HCT116 (cell line): ENCODE data around the gene PSMA7. TPM values are rescaled to one million over a fixed set of nuclear protein-coding genes. Genes with fewer than 3 reads are reported as not detected.

ENCODE experiments used
- ATAC-seq: fragments of 200-7000 bp; cut with Tn5 transposase; 2 replicates; pipeline ENCODE4 v1.9.1; 2020; ENCODE audit warnings: mild to moderate bottlenecking, moderate library complexity
- BruUV-seq: library from RNA; stranded (reverse); fragments of 400-500 nt; replicated peaks from 2 replicates; lab custom pipeline; 2021; lab: Mats Ljungman, UMichigan
- CTCF ChIA-PET: fragments of 300-600 bp; sonication (Branson Sonifier 250); formaldehyde crosslinking; loops from one replicate; lab custom pipeline; 2021; ENCODE audit warnings: antibody characterized with exemption; lab: Charles Lee
- POLR2A ChIA-PET: fragments of 300-600, 350-600 bp; sonication (Branson Sonifier 250); formaldehyde crosslinking; loops from one replicate; lab custom pipeline; 2021; ENCODE audit warnings: antibody characterized with exemption; lab: Charles Lee
- RAD21 ChIA-PET, 2 experiments: fragments of 300-600 bp; sonication (Branson Sonifier 250); formaldehyde crosslinking; loops; one replicate each; lab custom pipeline; 2023; ENCODE audit warnings: low total read pairs in 2 of 2; ENCODE audit not compliant: uncharacterized antibody in 2 of 2, unreplicated experiment in 2 of 2, low non-redundant PET in 1 of 2; lab: Charles Lee
- DNase-seq: peaks from one replicate; pipeline ENCODE4 v3.0.0-alpha.2; 2010; ENCODE audit warnings: low read depth, low spot score
- H2AFZ ChIP-seq: fragments of 200-600 bp; shearing (Covaris generic), sonication (generic); 2 replicates; pipeline ENCODE4 v1.6.1; 2017; ENCODE audit warnings: low read depth, mixed run types, mixed read lengths, antibody characterized with exemption, low read length; ENCODE audit not compliant: poor library complexity, severe bottlenecking
- H3K27ac ChIP-seq: 2 replicates; pipeline ENCODE4 v1.5.1; 2012; ENCODE audit warnings: low read depth, low read length
- H3K27me3 ChIP-seq: fragments of 200-600 bp; sonication (generic); 2 replicates; pipeline ENCODE4 v1.6.1; 2016; ENCODE audit warnings: mixed run types, low read length, mixed read lengths; ENCODE audit not compliant: insufficient read depth
- H3K36me3 ChIP-seq, 2 experiments: fragments of 200-500 bp in 1 of 2; fragments of 200-600 bp in 1 of 2; sonication (Bioruptor generic) in 1 of 2; sonication (generic) in 1 of 2; 2 replicates each; pipeline versions ENCODE4 v1.5.1 to v1.6.1; 2014 to 2016; ENCODE audit warnings: low read length in 2 of 2, inconsistent platforms in 1 of 2, mixed read lengths in 1 of 2, mixed run types in 1 of 2; ENCODE audit not compliant: insufficient read depth in 2 of 2, control insufficient read depth in 1 of 2
- H3K4me1 ChIP-seq, 2 experiments: fragments of 200-600 bp in 1 of 2; sonication (generic) in 1 of 2; 2 replicates each; pipeline versions ENCODE4 v1.5.1 to v1.6.1; 2012 to 2017; ENCODE audit warnings: low read length in 2 of 2, inconsistent platforms in 1 of 2, mild to moderate bottlenecking in 1 of 2, mixed read lengths in 1 of 2, mixed run types in 1 of 2, moderate library complexity in 1 of 2; ENCODE audit not compliant: insufficient read depth in 2 of 2, control insufficient read depth in 1 of 2
- H3K4me2 ChIP-seq: fragments of 200-600 bp; sonication (generic); 2 replicates; pipeline ENCODE4 v1.6.1; 2017; ENCODE audit warnings: mixed run types, low read length, mixed read lengths
- H3K4me3 ChIP-seq, 2 experiments: fragments of 200-600 bp in 1 of 2; sonication (generic) in 1 of 2; replicated peaks in 1 of 2; 2 replicates each; pipeline ENCODE4 v1.5.1; 2011 to 2016; ENCODE audit warnings: low read length in 2 of 2, control low read depth in 1 of 2, low read depth in 1 of 2, mild to moderate bottlenecking in 1 of 2, mixed read lengths in 1 of 2, mixed run types in 1 of 2
- H3K79me2 ChIP-seq: fragments of 200-600 bp; sonication (generic); 2 replicates; pipeline ENCODE4 v1.6.1; 2017; ENCODE audit warnings: mild to moderate bottlenecking, mixed run types, low read length, moderate library complexity, mixed read lengths; ENCODE audit not compliant: insufficient read depth
- H3K9ac ChIP-seq: fragments of 200-600 bp; sonication (generic); 2 replicates; pipeline ENCODE4 v1.6.1; 2016; ENCODE audit warnings: low read length, mixed read lengths
- H3K9me2 ChIP-seq: fragments of 200-600 bp; sonication (generic), shearing (Covaris generic); 2 replicates; pipeline ENCODE4 v1.6.1; 2017; ENCODE audit warnings: mixed run types, mild to moderate bottlenecking, moderate library complexity; ENCODE audit not compliant: insufficient read depth
- H3K9me3 ChIP-seq, 2 experiments: fragments of 200-500 bp in 1 of 2; fragments of 200-600 bp in 1 of 2; sonication (Bioruptor generic) in 1 of 2; sonication (generic) in 1 of 2; 2 replicates each; pipeline ENCODE4 v1.6.1; 2014 to 2017; ENCODE audit warnings: low read length in 2 of 2, mixed read lengths in 2 of 2, inconsistent platforms in 1 of 2, low read depth in 1 of 2, mild to moderate bottlenecking in 1 of 2, mixed run types in 1 of 2, moderate library complexity in 1 of 2; ENCODE audit not compliant: control insufficient read depth in 1 of 2, insufficient read depth in 1 of 2
- H4K20me1 ChIP-seq: fragments of 200-600 bp; sonication (generic), shearing (Covaris generic); 2 replicates; pipeline ENCODE4 v1.6.1; 2017; ENCODE audit warnings: mixed run types, mild to moderate bottlenecking, moderate library complexity; ENCODE audit not compliant: insufficient read depth
- CBX3 ChIP-seq: IDR thresholded peaks from 2 replicates; pipeline ENCODE4 v1.6.1; 2012; ENCODE audit warnings: low read depth
- CEBPB ChIP-seq: IDR thresholded peaks from 2 replicates; pipeline ENCODE4 v1.6.1; 2012; ENCODE audit warnings: low read depth
- EGR1 ChIP-seq: IDR thresholded peaks from 2 replicates; pipeline ENCODE4 v1.6.1; 2012; ENCODE audit warnings: low read depth
- ELF1 ChIP-seq: IDR thresholded peaks from 2 replicates; pipeline ENCODE4 v1.6.1; 2012; ENCODE audit warnings: low read depth, borderline replicate concordance
- FOSL1 ChIP-seq: IDR thresholded peaks from 2 replicates; pipeline ENCODE4 v1.6.1; 2012; ENCODE audit warnings: low read depth
- JUND ChIP-seq: IDR thresholded peaks from 2 replicates; pipeline ENCODE4 v1.6.1; 2012
- POLR2A ChIP-seq: IDR thresholded peaks from 2 replicates; pipeline ENCODE4 v1.7.0; 2011; ENCODE audit warnings: borderline replicate concordance; ENCODE audit not compliant: insufficient read depth, insufficient read length; ENCODE audit errors: extremely low read depth
- RAD21 ChIP-seq: IDR thresholded peaks from 2 replicates; pipeline ENCODE4 v1.6.1; 2012; ENCODE audit warnings: low read depth, mild to moderate bottlenecking
- SIN3A ChIP-seq: IDR thresholded peaks from 2 replicates; pipeline ENCODE4 v1.6.1; 2012; ENCODE audit warnings: low read depth
- SP1 ChIP-seq: IDR thresholded peaks from 2 replicates; pipeline ENCODE4 v1.6.1; 2012; ENCODE audit warnings: low read depth
- SRF ChIP-seq: IDR thresholded peaks from 2 replicates; pipeline ENCODE4 v1.6.1; 2012; ENCODE audit warnings: low read depth
- intact Hi-C: fragments of 100-400 bp; cut with micrococcal nuclease; formaldehyde crosslinking; loops from 2 replicates; pipeline ENCODE4 v1.10.0; 2022
- total RNA-seq: library from RNA; stranded (reverse); gene quantifications from one replicate; pipeline ENCODE4 v1.2.1, GENCODE V29; 2021; ENCODE audit not compliant: unreplicated experiment
- TF ChIP-seq, protein P1 (sequence below): IDR thresholded peaks from 2 replicates; pipeline ENCODE4 v1.6.1; 2012; ENCODE audit warnings: low read depth
- TF ChIP-seq, protein P2 (sequence below): IDR thresholded peaks from 2 replicates; pipeline ENCODE4 v1.6.1; 2012

The PSMA7 gene
- total RNA-seq, 1 experiment from 2014 or later = 364 TPM

DNA sequence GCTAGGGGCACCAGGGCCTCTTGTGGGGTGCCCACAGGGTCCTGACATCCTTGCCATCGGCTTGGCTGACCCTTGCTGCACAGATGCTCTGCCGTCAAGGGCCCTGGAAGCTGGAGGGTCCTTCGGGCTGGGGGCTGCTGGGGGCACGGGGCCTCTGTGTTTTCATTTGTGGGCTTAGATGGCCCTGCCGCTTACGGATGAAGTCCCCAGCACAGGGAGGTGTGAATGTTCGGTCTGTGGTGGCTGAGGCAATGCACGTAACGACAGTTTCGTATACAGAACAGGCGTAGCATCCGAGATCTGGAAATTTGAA, 14.8 kb upstream of the PSMA7 start:
- no peaks in the 10 kb centered on the region for H3K9me3 ChIP-seq
- ATAC-seq = no peak
- RAD21 ChIA-PET = no interaction called here
- CTCF ChIA-PET = no interaction called here
- intact Hi-C loops = no loop called here
- H3K4me1 ChIP-seq = peaks cover 50 to 72% of the 10 kb centered on the region in 2 experiments
- POLR2A ChIA-PET = no interaction called here
- H3K9ac ChIP-seq = no peak overlapping the region
- H3K27ac ChIP-seq = no peak overlapping the region
- peaks cover 8 to 19% of the 10 kb centered on the region in 2 experiments; a peak in 2 of 4 replicates for H3K36me3 ChIP-seq
- no peak overlapping the region for H2AFZ ChIP-seq
- TF ChIP-seq, protein P1, sequence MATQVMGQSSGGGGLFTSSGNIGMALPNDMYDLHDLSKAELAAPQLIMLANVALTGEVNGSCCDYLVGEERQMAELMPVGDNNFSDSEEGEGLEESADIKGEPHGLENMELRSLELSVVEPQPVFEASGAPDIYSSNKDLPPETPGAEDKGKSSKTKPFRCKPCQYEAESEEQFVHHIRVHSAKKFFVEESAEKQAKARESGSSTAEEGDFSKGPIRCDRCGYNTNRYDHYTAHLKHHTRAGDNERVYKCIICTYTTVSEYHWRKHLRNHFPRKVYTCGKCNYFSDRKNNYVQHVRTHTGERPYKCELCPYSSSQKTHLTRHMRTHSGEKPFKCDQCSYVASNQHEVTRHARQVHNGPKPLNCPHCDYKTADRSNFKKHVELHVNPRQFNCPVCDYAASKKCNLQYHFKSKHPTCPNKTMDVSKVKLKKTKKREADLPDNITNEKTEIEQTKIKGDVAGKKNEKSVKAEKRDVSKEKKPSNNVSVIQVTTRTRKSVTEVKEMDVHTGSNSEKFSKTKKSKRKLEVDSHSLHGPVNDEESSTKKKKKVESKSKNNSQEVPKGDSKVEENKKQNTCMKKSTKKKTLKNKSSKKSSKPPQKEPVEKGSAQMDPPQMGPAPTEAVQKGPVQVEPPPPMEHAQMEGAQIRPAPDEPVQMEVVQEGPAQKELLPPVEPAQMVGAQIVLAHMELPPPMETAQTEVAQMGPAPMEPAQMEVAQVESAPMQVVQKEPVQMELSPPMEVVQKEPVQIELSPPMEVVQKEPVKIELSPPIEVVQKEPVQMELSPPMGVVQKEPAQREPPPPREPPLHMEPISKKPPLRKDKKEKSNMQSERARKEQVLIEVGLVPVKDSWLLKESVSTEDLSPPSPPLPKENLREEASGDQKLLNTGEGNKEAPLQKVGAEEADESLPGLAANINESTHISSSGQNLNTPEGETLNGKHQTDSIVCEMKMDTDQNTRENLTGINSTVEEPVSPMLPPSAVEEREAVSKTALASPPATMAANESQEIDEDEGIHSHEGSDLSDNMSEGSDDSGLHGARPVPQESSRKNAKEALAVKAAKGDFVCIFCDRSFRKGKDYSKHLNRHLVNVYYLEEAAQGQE = no peak
- no peak for TF ChIP-seq JUND
- TF ChIP-seq ELF1 = no peak
- TF ChIP-seq EGR1 = no peak
- TF ChIP-seq SP1 = no peak
- TF ChIP-seq, protein P2, sequence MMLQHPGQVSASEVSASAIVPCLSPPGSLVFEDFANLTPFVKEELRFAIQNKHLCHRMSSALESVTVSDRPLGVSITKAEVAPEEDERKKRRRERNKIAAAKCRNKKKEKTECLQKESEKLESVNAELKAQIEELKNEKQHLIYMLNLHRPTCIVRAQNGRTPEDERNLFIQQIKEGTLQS = no peak
- TF ChIP-seq SRF = no peak
- TF ChIP-seq FOSL1 = no peak
- TF ChIP-seq POLR2A = no peak
- no peak for TF ChIP-seq CEBPB
- TF ChIP-seq RAD21 = no peak
- no peak for TF ChIP-seq SIN3A
- no peak for TF ChIP-seq CBX3
- no peak overlapping the region for H3K4me3 ChIP-seq
- H3K4me2 ChIP-seq = no peak overlapping the region
- H3K27me3 ChIP-seq = no peaks in the 10 kb centered on the region
- DNase-seq = no peak
- BruUV-seq = no TSS peak
- H3K9me2 ChIP-seq = no peaks in the 10 kb centered on the region
- peaks cover 3% of the 10 kb centered on the region; the same call in 1 of the 2 replicates for H4K20me1 ChIP-seq
- peaks cover 81% of the 10 kb centered on the region for H3K79me2 ChIP-seq
